G401 (cell line): Measurements from ENCODE around the gene NAA15. TPM values are rescaled to one million over a fixed set of nuclear protein-coding genes. Genes with fewer than 3 reads are reported as not detected.
"Not testable (repeated sequence)": the region's sequence is repeated elsewhere in the genome, so short reads cannot be mapped to it uniquely, and the experiment has no call there.

Experiments
- DNase-seq: peaks from one replicate; pipeline ENCODE4 v3.0.0-alpha.2; 2015; ENCODE audit warnings: low spot score
- in situ Hi-C: cut with HindIII; loops from 2 replicates; pipeline ENCODE4 v1.10.0; 2016; ENCODE audit warnings: low sequenced_read_pairs, mixed read lengths
- total RNA-seq: library from RNA; depleted of rRNA; stranded (reverse); fragments of >200 nt; shearing (Covaris generic); gene quantifications from 2 replicates; pipeline ENCODE4 v1.2.3, GENCODE V29; 2014; rRNA removed

Gene NAA15
- total RNA-seq, 1 experiment from 2014 or later: 33.4 TPM

DNA sequence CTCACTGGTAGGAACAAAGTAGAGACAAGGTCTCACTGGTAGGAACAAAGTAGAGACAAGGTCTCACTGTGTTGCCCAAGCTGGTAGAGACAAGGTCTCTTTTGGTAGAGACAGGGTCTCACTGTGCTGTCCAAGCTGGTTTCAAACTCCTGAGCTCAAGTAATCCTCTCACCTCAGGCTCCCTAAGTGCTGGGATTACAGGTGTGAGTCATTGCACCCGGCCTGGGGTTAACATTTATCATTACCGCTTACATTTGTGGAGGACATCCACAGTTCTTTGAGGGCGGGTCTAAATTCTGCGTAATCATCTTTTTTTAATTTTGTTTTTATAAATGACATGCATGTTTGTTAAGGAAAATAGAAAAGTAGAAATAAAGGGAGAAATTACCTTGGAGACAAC is 164.6 kb downstream of the NAA15 start:
- DNase-seq: no peak
- in situ Hi-C loops: no loop called here

GRCh38 chr4:139468756-139469155 is 167.5 kb downstream of the NAA15 start:
- in situ Hi-C loops, DNase-seq: not testable (repeated sequence)

GRCh38 chr4:139469216-139469615 is 167.9 kb downstream of the NAA15 start:
- in situ Hi-C loops: no loop called here
- no peak for DNase-seq

Other genes starting within 250 kb of the NAA15 start
- 18.9 and 36.6 TPM in 2 replicates for gene ELF2, start 124.3 kb upstream of the NAA15 start, total RNA-seq
- not detected in 2 replicates for gene MGARP, start 21.3 kb upstream of the NAA15 start, total RNA-seq
- gene NDUFC1, start 972 bp downstream of the NAA15 start, total RNA-seq: 155 and 206 TPM in 2 replicates
- gene RAB33B, start 152.6 kb downstream of the NAA15 start, total RNA-seq: 4.1 and 4.9 TPM in 2 replicates